K562 (cell line): ENCODE measurements around the gene HS3ST4. TPM values are rescaled to one million over a fixed set of nuclear protein-coding genes. Genes with fewer than 3 reads are reported as not detected.

Source experiments
- ATAC-seq: fragments of 200-7000 bp; cut with Tn5 transposase; 3 replicates; pipeline ENCODE4 v1.9.1; 2020; ENCODE audit warnings: moderate library complexity
- BruUV-seq: library from RNA; stranded (reverse); fragments of 400-500 nt; replicated peaks from 2 replicates; lab custom pipeline; 2021; lab: Mats Ljungman, UMichigan
- CTCF ChIA-PET: fragments of 300-600 bp; formaldehyde crosslinking; extraction: SDS; loops from one replicate; lab custom pipeline; 2021; ENCODE audit warnings: low intra/inter-chr PET ratio; lab: Yijun Ruan, JAX
- POLR2A ChIA-PET: fragments of 300-600, 350-650 bp; sonication (Branson Sonifier 250); formaldehyde crosslinking; extraction: SDS; loops from one replicate; lab custom pipeline; 2021; ENCODE audit warnings: antibody characterized with exemption, inconsistent platforms; lab: Yijun Ruan, JAX
- DNase-seq, 4 experiments: peaks; one replicate each; pipeline versions ENCODE4 v3.0.0 to v3.0.0-alpha.2; 2011 to 2018; ENCODE audit warnings: low spot score in 3 of 4, mixed read lengths in 3 of 4; ENCODE audit errors: extremely low read depth in 1 of 4
- FAIRE-seq: peaks from 2 replicates; lab custom pipeline; 2011; peaks lifted over from hg19 to GRCh38; lab: Jason Lieb, UNC
- H2AFZ ChIP-seq: 2 replicates; pipeline ENCODE4 v1.6.0; 2011; ENCODE audit warnings: low read depth, low read length, control low read depth, inconsistent platforms
- H3K27ac ChIP-seq: fragments of 200-600 bp; 3 replicates; pipeline ENCODE4 v1.8.0; 2011; ENCODE audit warnings: low read depth, mild to moderate bottlenecking, control low read depth, inconsistent platforms, low read length, moderate library complexity, mixed read lengths; ENCODE audit errors: extremely low read depth
- H3K27me3 ChIP-seq, 2 experiments: fragments of 300-600 bp in 1 of 2; 2 replicates in 1 of 2; 3 replicates in 1 of 2; pipeline versions ENCODE4 v1.6.0 to v1.8.0; 2011; ENCODE audit warnings: inconsistent platforms in 2 of 2, low read length in 2 of 2, mild to moderate bottlenecking in 1 of 2, mixed read lengths in 1 of 2, moderate library complexity in 1 of 2; ENCODE audit not compliant: control insufficient read depth in 2 of 2, insufficient read depth in 2 of 2
- H3K36me3 ChIP-seq: fragments of 300-600 bp; 3 replicates; pipeline ENCODE4 v1.8.0; 2011; ENCODE audit warnings: mild to moderate bottlenecking, low read length, inconsistent platforms; ENCODE audit not compliant: control insufficient read depth, insufficient read depth
- H3K4me1 ChIP-seq, 2 experiments: fragments of 200-600 bp in 1 of 2; replicated peaks in 1 of 2; 2 replicates in 1 of 2; 3 replicates in 1 of 2; pipeline versions ENCODE4 v1.5.1 to v1.8.0; 2011; ENCODE audit warnings: inconsistent platforms in 2 of 2, low read length in 2 of 2, mild to moderate bottlenecking in 1 of 2, mixed read lengths in 1 of 2, moderate library complexity in 1 of 2; ENCODE audit not compliant: control insufficient read depth in 2 of 2, insufficient read depth in 2 of 2
- H3K4me2 ChIP-seq: 2 replicates; pipeline ENCODE4 v1.6.1; 2011; ENCODE audit warnings: low read length, control low read depth, inconsistent platforms, mixed read lengths; ENCODE audit not compliant: insufficient read depth
- H3K4me3 ChIP-seq: fragments of 200-600 bp; sonication (generic), shearing (Covaris generic); 2 replicates; pipeline ENCODE4 v1.5.1; 2016; ENCODE audit warnings: control low read depth, inconsistent platforms
- H3K79me2 ChIP-seq: fragments of 200-600 bp; 3 replicates; pipeline ENCODE4 v1.8.0; 2011; ENCODE audit warnings: low read length, inconsistent platforms; ENCODE audit not compliant: control insufficient read depth, insufficient read depth
- H3K9ac ChIP-seq, 2 experiments: 2 replicates each; pipeline versions ENCODE4 v1.6.0 to v1.6.1; 2011; ENCODE audit warnings: low read depth in 2 of 2, low read length in 2 of 2, control low read depth in 1 of 2, inconsistent platforms in 1 of 2, mild to moderate bottlenecking in 1 of 2, mixed read lengths in 1 of 2; ENCODE audit not compliant: insufficient read depth in 1 of 2
- H3K9me1 ChIP-seq: one replicate; pipeline ENCODE4 v1.6.0; 2011; ENCODE audit warnings: inconsistent platforms, mild to moderate bottlenecking, low read length, moderate library complexity; ENCODE audit not compliant: control insufficient read depth, insufficient read depth
- H3K9me3 ChIP-seq: replicated peaks from 2 replicates; pipeline ENCODE4 v1.5.1; 2011; ENCODE audit warnings: low read depth, low read length, inconsistent platforms; ENCODE audit not compliant: control insufficient read depth, insufficient read depth
- H4K20me1 ChIP-seq: replicated peaks from 2 replicates; pipeline ENCODE4 v1.6.1; 2011; ENCODE audit warnings: low read length, inconsistent platforms, mixed read lengths; ENCODE audit not compliant: control insufficient read depth, insufficient read depth
- AFF1 ChIP-seq, 2 experiments: fragments of 450-650 bp; IDR thresholded peaks; 2 replicates each; pipeline ENCODE4 v1.6.1; 2018; ENCODE audit warnings: mild to moderate bottlenecking in 2 of 2, low read depth in 1 of 2; ENCODE audit not compliant: partially characterized antibody in 2 of 2
- MTA2 ChIP-seq: fragments of 450-650 bp; IDR thresholded peaks from 2 replicates; pipeline ENCODE4 v1.6.1; 2016; ENCODE audit warnings: low read depth
- PATZ1 ChIP-seq: fragments of 250-450 bp; sonication (Bioruptor Pico); IDR thresholded peaks from 2 replicates; pipeline ENCODE4 v1.5.0; 2020; ENCODE audit warnings: mild to moderate bottlenecking, borderline replicate concordance
- RBM17 ChIP-seq: fragments of 200-400 bp; formaldehyde crosslinking; IDR thresholded peaks from 2 replicates; pipeline ENCODE4 v1.6.1; 2017; ENCODE audit warnings: low read depth, mild to moderate bottlenecking, low read length, borderline replicate concordance
- SMAD4 ChIP-seq: fragments of 250-450 bp; sonication (Bioruptor Pico); conservative IDR thresholded peaks from 2 replicates; pipeline ENCODE4 v1.8.0; 2021; ENCODE audit warnings: inconsistent platforms, mild to moderate bottlenecking, moderate library complexity
- WGBS: fragments of 100-300 bp; shearing (Covaris generic); methylation state at CpG from one replicate; pipeline ENCODE4 v1.1.6; 2016; ENCODE audit warnings: low coverage, mixed read lengths; ENCODE audit not compliant: insufficient coverage; ENCODE audit errors: missing lambda C conversion rate; 5-methylcytosine and 5-hydroxymethylcytosine counted together
- in situ Hi-C: fragments of 300-500 bp; cut with MboI; formaldehyde crosslinking; loops from 4 replicates; pipeline ENCODE4 v1.15.0; 2018; ENCODE audit warnings: inconsistent platforms, mixed read lengths
- intact Hi-C: fragments of 100-400 bp; cut with micrococcal nuclease; formaldehyde crosslinking; loops from 2 replicates; pipeline ENCODE4 v1.14.2; 2022
- polyA plus RNA-seq, 8 experiments: library from polyadenylated mRNA; depleted of rRNA in 4 of 8; stranded (reverse) in 5 of 8; unstranded in 3 of 8; fragments of >200 nt; fragmentation: Nextera tagmentation in 2 of 8; fragmentation: Illumina TruSeq in 1 of 8; extraction: Ambion mirVana in 2 of 8; extraction: Trizol in 1 of 8; gene quantifications; 2 replicates each; pipeline versions ENCODE4 v1.2.1 to v1.2.3, GENCODE V29; 2011 to 2014; ENCODE audit warnings: inconsistent platforms in 1 of 8, missing spikeins in 1 of 8
- total RNA-seq, 7 experiments: library from RNA; depleted of rRNA in 6 of 7; stranded (reverse); fragments of >200 nt in 6 of 7; fragmentation: Illumina TruSeq in 2 of 7; extraction: Trizol in 2 of 7; gene quantifications; 2 replicates each; pipeline versions ENCODE4 v1.2.1 to v1.2.3, GENCODE V29; 2011 to 2021; ENCODE audit warnings: low replicate concordance in 1 of 7

Gene HS3ST4
- total and polyA plus RNA-seq, 9 of the 15 experiments (the other 6 are each of a cell fraction or from before 2014, with no cell fraction given) = not detected

GRCh38 chr16:25951999-25952398 is 260.2 kb downstream of the HS3ST4 start:
- Histone ChIP-seq H3K9me1 (no peaks in the 10 kb centered on the region), H3K9ac (no peak overlapping the region), H3K4me3 (no peak overlapping the region), H3K4me1 (no peaks in the 10 kb centered on the region), H3K27me3 (no peaks in the 10 kb centered on the region), H3K36me3 (no peaks in the 10 kb centered on the region), H3K79me2 (no peaks in the 10 kb centered on the region), H3K9me3 (no peaks in the 10 kb centered on the region), H4K20me1 (no peaks in the 10 kb centered on the region), H3K4me2 (no peak overlapping the region), H2AFZ (no peak overlapping the region), H3K27ac (no peak overlapping the region)
- POLR2A ChIA-PET = interaction anchor here (0.5 to 0.6 kb wide), 2 partner anchors 106 to 1133 kb away, joined by 3 read pairs; no protein-coding TSS in a partner anchor
- FAIRE-seq = no peak
- no TSS peak for BruUV-seq
- WGBS = 0% methylated on average over 1 of the region's 1 CpG
- DNase-seq = no peak
- ATAC-seq = no peak
- TF ChIP-seq MTA2 (no peak), RBM17 (no peak)
- intact Hi-C loops = no loop called here
- in situ Hi-C loops = no loop called here
- CTCF ChIA-PET = no interaction called here

- FAIRE-seq (no peak), ATAC-seq (no peak), DNase-seq (no peak)
- ChIA-PET CTCF (no interaction called here), POLR2A (interaction anchor here (0.6 kb wide), 1 partner anchor 124 kb away, joined by 3 read pairs; no protein-coding TSS in a partner anchor)
- no peak overlapping the region for H3K4me2 ChIP-seq
- no peaks in the 10 kb centered on the region for H4K20me1 ChIP-seq
- H2AFZ ChIP-seq = no peak overlapping the region
- no TSS peak for BruUV-seq
- no peak overlapping the region for H3K4me3 ChIP-seq
- H3K36me3 ChIP-seq = no peaks in the 10 kb centered on the region
- no peaks in the 10 kb centered on the region for H3K4me1 ChIP-seq
- H3K27ac ChIP-seq = no peak overlapping the region
- intact Hi-C loops = no loop called here
- no peak overlapping the region for H3K9ac ChIP-seq
- WGBS = 0% methylated on average over 3 of the region's 3 CpGs
- no peaks in the 10 kb centered on the region for H3K79me2 ChIP-seq
- no peaks in the 10 kb centered on the region for H3K9me3 ChIP-seq
- H3K9me1 ChIP-seq = no peaks in the 10 kb centered on the region
- no peaks in the 10 kb centered on the region for H3K27me3 ChIP-seq
- in situ Hi-C loops = no loop called here
- TF ChIP-seq AFF1 (IDR thresholded peaks at IDR 0.05; ENCODE audit: low read depth in 1 of 2, partially characterized antibody in 2 of 2) (no peak), SMAD4 (no peak), PATZ1 (CRISPR knock-in tag) (no peak)
Measured at GRCh38 chr16:25952983-25953382, 261.2 kb downstream of the HS3ST4 start.
